TTC549 (cell line): ENCODE data around the gene DEDD2.

Experiments
- FAIRE-seq: peaks from 2 replicates; lab custom pipeline; 2012; peaks lifted over from hg19 to GRCh38; lab: Jason Lieb, UNC

DEDD2 gene

DNA sequence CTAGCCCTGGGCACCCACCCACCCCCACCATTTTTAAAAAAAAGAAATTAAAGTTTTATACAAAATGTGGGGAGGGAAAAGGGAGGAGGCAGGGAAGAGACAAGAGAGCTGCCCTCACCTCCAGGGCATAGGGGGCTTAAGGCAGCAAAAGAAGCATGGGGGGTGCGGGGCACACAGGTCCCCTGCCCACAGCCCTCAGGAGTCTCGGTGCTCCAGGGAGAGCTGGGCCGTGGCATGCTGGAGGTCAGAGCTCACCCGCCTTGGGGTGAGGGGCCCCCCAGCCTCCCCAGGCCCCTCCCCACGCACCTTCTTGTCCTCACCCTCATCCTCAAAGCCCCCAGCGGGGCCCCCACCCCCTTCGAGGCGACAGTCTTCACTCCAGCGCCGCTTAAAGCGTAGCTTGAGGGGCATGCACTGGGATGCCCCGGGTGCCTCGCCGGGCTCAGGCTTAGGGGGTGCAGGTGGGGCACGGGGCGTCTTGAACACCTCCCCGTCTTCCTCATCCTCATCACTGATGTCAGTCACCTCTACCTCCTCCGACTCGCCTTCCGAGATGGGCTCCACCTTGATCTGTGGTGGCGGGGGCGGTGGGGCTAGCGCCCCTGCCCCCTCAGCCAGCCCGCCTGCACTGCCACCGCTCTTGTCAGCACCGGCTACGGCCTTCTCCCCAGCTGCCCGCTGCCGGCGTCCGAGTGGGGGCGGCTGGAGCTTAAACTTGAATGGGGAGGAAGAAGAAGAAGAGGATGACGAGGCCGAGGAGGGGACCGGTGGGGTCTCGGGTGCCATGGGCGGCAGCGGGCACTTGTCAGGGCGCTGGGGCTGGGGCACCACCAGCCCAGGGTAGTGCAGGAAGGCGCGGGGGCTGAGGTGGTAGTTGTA is 31.0 kb upstream of the DEDD2 start:
- no peak for FAIRE-seq

DNA sequence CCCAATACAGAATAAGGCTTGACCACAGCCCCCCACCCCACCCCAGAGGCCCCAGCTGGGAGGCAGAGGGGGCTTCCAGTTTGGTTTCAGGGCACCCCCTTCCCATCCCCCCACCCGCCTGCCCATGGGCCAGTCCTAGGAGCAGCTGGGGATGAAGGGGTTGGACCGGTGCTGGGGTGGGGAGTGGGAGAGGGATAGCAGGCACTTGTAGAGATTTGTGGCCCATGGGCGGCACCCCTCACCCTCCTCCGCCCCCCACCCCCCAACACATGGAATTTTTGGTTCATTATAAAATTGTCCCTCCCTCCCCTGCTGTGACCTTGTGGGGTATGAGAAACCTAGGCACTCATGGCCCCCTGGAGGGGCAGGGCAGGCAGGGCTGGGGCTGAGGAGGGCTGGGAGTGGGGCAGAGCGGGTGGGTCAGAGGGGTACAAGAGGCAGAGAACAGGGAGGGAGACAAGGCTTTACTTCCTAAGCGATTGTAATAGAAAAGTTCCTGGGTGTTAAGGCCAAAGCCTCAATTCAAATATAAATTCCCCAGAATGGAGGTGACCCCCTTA is 30.2 kb upstream of the DEDD2 start:
- no peak for FAIRE-seq

- no peak for FAIRE-seq
These were observed 29.6 kb upstream of the DEDD2 start for GRCh38 chr19:42246922-42247639.

- no peak for FAIRE-seq
These were observed 28.9 kb upstream of the DEDD2 start for GRCh38 chr19:42246143-42246921.

DNA sequence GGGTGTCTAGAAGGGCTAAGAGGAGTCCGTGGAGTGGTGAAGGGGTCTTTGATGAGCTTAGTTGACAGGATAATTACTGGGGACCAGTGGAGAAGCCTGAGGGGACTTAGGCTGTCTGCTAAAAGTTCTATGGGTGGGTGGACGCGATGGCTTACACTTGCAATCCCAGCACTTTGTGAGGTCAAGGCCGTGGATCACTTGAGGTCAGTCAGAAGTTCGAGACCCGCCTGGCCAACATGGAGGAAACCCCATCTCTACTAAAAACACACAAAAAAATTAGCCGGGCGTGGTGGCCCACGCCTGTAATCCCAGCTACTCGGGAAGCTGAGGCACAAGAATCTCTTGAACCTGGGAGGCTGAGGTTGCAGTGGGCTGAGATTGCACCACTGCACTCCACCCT is 27.8 kb upstream of the DEDD2 start:
- FAIRE-seq, result no peak

GRCh38 chr19:42244347-42245220 is 27.1 kb upstream of the DEDD2 start:
- FAIRE-seq, result peak; percentile 91

DNA sequence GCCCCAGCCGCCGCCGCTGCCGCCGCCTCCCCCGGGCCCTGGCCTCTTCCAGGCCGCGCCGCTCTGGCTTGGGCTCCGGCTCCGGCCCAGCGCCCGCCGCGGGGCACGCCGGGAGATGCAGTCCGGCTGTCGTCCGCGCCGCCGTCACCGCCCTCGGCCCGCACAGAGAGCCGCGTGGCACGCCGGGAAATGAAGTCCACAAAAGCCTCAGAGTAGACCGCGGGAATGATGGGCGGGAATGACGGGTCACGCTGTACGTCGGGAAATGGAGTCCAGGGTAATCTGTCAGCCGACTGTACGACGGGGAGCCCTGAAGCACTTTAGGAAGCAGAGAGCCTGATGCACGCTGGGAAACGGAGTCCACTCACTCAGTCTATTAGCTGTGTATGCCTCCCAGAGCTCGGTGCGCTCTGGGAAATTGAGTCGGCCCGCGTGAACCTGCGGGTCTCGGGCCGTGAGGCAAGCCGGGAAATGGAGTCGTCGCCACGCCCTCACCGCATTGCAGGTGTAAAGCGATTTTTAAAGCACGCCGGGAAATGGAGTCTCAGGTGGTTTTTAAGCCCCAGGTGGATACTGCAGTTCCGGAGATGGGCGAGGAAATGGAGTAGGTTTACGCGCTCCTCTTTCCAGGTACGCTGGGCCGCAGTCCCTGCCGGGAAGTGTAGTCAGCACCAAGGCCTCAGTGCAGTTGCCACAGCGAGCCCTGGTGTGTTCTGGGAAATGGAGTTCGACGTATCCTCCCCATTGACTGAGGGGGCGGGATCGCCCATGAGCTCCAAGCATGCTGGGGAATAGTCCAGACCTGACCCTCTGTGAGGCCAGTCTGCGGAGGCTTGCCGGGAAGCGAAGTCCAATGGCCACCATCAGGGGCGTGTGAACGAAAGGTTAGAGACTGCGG is 25.3 kb upstream of the DEDD2 start, which contains the start of gene GSK3A:
Gene GSK3A, minus strand, starts transcription at position 91 of the 898 bp plus-strand sequence. CDS start 137 bp downstream, outside the sequence.
- peak; percentile 85 for FAIRE-seq

- no peak for FAIRE-seq
These were observed 24.6 kb upstream of the DEDD2 start for GRCh38 chr19:42242069-42242511.

- FAIRE-seq, result no peak
These were observed 23.8 kb upstream of the DEDD2 start for GRCh38 chr19:42241279-42241678.

DNA sequence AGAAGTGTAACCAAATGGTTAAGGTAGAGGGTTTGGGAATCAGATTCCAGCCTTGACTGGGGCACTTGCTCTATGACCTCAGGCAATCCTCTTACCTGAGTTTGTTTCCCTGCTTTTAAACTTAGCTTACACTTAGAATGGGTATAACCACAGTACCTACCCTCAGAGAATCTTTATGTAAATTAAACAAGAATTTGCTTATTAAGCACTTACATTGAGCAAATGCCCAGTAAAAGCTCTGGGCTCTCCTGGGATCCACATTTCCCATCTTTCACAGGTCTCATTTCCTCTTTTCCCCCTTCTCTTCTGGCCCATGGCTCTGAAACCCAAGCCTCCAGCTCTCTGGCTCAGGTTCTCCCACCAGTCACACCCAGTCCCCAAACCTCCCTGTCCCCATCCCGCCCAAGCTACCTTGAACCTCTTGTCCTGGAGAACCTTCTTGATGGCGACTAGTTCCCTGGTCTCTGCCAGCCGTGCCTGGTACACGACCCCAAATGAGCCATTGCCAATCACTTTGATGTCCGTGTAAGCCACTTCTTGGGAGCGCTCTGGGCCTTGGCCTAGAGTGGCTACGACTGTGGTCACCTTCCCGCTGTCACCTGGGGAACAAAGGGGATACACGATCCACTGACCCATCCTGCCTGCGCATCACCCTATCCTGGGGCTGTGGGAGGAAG is 22.2 kb upstream of the DEDD2 start:
- no peak for FAIRE-seq

DNA sequence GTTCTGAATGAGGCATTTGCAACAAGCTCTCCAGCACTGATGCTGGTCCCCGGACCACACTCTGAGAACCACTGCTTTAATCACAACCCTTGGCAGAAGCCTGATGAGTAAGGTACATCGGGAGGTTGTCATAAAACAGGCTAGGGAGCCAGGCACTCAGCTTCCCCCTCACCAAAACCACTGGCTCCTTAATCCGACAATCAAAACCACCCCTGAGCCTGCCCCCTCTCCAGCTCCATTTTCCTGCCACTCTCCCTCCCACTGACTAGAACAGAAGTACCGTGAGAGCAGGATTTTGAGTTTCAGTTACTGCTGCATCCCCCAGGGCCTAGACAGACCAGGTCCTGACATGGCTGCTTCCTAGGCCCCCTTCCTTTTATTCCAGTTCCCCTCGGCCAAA is 17.7 kb upstream of the DEDD2 start:
- FAIRE-seq, result no peak

DNA sequence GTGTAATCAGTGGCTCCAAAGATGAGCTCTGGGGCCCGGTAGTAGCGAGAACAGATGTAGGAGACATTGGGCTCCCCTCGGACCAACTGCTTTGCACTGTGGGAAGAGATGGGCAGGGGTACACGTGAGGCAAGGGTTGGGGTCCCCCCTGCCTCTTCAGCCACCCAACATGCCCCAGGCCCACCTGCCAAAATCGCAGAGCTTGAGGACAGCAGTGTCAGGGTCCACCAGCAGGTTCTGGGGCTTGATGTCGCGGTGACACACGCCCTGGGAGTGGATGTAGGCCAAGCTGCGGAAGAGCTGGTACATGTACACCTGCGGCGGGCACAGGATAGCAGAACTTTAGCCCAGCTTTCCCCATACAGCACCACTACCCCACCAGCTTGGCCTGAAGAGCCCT is 16.9 kb upstream of the DEDD2 start:
- no peak for FAIRE-seq

- no peak for FAIRE-seq
These were observed 16.3 kb upstream of the DEDD2 start for GRCh38 chr19:42233678-42234292.

DNA sequence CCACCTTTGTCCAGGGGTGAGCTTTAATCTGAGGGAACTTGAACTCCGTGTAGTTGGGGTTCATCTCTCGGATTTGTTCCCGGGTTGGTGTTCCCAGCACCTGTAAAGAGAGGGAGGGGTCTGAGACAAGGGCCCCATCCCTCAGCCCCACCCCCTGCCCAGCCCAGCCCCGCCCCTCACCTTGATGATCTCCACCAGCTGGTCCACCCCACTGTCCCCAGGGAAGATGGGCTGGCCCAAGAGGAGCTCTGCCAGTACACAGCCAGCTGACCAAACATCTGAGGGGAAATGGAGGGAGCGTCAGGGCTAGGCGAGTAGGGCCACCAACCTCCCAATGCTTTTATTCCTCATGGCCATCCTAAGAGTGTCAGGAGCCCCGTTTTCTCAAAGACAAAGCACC is 15.6 kb upstream of the DEDD2 start:
- no peak for FAIRE-seq

- FAIRE-seq, result no peak
These were observed 15.0 kb upstream of the DEDD2 start for GRCh38 chr19:42232435-42232834.

- FAIRE-seq, result no peak
These were observed 13.1 kb upstream of the DEDD2 start for GRCh38 chr19:42230571-42230970.

DNA sequence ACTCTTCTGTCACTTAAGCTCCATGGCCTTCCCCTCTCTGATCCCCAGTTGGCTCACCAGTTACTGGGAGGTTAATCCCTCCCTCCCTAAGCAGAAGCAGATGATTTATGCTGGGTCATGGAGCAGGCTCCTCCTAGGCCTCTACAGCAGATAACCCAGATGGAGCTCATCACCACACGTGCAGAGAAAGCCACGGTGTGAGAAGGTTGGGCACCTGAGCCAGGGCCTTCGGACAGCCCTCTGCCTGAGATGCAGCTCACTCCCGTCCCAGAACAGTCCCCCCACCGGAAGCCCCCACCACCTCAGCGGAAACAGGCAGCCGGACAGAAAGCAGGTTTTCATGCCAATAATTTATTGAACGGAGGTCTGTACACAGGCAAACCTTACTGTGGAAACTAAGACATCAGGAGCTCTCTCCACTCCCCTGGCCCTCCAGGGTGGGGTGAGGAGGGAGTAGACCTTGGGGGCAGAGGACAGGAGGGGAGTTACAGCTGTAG is 12.4 kb upstream of the DEDD2 start:
- FAIRE-seq, result no peak

DNA sequence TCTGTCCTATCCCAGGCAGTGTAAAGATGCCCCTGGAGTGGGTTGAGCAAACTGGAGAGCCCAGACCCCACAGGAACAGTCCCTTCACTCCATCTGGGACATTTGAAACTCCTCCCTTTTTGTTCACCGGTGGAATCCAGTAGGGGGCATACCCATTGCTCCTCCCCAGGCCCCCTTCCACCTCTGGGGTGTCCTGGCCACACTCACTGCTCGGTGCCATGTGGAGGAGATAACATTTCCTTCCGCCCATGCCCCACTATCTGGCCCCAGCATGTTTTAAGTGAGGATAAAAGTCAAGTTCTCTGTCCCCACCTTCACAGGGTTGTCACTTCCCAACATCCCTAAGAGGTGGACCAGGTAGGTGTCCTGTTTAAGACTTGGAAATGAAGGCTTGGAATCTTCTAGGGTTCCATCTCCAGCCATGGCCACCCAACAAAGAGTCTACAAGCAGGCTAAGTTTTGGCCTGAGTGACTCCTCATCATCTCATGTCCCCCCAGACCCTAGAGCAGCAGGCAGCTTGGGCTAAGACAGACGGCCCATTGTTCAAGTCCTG is 11.9 kb upstream of the DEDD2 start:
- no peak for FAIRE-seq

GRCh38 chr19:42228641-42229040 is 11.2 kb upstream of the DEDD2 start:
- FAIRE-seq, result no peak
